LoVo (cell line): ENCODE data around the gene ANGPT4.

Experiments
- DNase-seq: peaks from one replicate; pipeline ENCODE4 v3.0.0-alpha.2; 2016; ENCODE audit warnings: low spot score

Gene ANGPT4, protein sequence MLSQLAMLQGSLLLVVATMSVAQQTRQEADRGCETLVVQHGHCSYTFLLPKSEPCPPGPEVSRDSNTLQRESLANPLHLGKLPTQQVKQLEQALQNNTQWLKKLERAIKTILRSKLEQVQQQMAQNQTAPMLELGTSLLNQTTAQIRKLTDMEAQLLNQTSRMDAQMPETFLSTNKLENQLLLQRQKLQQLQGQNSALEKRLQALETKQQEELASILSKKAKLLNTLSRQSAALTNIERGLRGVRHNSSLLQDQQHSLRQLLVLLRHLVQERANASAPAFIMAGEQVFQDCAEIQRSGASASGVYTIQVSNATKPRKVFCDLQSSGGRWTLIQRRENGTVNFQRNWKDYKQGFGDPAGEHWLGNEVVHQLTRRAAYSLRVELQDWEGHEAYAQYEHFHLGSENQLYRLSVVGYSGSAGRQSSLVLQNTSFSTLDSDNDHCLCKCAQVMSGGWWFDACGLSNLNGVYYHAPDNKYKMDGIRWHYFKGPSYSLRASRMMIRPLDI

DNA sequence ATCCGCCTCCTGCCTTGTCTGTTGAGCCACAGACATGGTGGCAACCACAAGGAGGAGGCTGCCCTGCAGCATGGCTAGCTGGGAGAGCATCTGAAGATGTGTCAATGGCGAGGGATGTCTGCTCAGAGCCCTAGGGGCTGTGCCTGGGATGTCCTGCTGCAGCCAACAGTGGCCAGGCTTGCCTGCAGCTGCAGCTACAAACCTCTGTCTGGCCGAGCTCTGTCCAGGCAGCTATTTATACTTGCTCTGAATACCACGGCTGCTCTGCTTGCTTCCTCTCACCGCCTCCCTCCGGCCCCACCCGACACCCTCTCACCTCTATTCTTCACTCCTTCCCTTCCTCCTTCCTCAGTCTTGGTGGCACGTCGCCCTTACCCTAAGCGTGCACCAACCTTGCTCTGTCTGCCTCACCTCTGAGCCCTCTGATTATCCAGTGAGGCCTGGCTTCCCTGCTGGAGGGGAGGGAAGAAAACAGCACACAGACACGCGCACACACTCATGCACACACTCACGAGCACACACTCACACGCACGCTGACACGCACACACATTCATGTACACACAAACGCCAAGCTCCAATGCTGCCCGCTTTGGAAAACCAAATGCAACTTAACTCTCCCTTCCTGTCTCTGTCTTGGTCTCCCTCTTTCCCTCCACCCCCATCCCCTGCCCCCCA lies at the start of gene ANGPT4:
Gene ANGPT4, minus strand, starts transcription at position 210 of the 675 bp plus-strand sequence. Its CDS starts 120 bp downstream, at position 90.
- no peak for DNase-seq

DNA sequence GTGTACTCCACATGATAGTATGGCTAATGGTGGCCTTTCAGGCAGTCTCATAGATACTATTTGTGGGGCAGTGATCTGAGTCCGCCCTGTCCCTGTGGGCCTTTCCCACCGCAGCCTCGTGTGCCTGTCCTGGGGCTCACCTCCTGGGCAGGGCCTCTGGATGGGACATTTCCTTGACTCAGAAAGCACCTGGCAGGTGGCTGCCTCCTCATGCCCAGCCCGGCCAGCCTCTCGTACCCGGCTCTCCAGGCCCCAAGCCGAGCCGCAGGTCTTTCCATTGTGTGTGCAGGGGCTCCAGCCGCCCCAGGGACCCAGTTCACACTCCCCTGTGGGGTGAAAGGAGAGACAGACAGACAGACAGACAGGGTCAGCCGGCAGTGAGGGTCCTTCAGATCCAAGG lies 47.7 kb upstream of the ANGPT4 start:
- DNase-seq = no peak

DNA sequence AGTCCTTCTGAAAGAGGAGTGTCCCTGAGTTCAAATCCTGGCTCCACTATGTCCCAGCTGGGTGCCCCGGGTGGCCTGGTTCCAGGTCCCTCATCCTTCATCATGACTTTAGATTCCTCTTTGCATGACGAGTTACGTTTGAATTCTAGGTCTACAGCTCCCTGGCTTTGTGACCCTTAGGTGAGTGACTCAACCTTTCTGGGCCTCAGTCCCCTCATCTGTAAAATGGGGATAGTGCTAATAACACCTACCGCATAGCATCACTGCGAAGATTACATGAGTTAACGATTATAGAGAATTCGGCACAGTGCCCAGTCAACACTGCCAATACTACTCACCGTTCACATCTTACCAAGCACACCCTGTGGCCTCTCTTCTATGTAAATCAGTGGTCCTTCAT lies 46.5 kb upstream of the ANGPT4 start:
- no peak for DNase-seq

DNA sequence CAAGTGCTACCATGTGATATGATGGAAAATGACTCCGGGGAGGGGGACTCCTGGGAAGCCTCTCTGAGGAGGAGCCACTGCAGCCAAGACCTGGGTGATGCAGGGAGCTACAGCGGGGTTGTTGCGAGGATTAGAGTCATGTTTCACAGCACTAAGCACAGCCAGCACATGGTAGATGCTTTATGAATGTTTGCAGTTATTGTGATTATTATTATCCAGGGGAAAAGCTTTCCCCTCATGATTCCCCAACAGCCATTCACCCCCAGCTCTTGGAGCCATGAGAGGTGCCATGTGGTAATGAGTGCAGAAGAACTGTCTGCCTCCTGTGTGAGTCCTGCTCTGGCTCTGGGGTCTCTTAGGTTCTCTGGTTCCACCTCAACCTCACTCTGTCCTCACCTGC lies 46.1 kb upstream of the ANGPT4 start:
- no peak for DNase-seq

DNA sequence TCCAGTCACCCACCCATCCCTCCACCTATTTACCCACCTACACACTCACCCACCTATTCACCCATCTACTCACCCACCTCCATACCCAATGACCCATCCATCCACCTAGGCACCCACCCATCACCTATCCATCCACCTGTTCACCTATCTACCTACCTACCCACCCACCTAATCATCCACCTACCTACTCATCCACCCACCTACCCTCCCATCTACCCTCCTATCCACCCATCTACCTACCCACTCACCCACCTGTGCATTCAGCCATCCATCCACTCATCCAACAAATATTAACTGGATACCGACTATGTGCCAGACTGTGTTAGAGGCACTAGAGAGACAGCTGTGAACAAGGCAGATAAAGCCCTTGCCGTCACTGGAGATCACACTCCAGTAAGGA lies 45.6 kb upstream of the ANGPT4 start:
- DNase-seq = no peak

DNA sequence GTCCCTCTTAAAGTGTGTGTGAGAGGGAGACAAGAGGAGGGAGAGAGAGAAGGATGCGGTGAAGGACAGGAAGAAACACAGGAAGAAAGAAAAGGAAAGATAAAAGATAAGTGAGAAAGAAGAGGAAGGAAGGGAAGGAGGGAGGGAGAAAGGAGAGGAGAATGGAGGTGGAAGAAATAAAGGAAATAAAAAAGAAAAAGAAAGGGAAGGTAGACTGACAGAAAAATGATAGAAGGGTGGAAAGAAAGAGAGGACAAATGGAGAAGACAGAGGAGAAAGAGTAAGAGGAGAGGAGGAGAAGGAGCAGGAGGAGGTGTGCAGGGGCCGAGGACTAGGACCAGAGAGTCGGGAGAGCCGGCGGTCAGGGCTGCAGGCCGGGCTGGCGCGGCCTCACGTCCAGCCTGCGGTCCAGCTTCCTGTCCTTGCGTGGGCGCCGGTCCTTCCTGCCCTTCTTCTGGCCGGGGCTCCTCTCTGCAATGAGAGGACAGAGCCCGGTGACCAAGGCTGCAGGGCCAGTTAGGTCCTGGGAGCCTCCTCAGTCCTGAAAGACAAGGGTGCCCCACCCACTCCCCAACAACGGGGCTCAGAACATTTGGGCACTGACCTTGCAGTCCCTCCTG lies 44.0 kb upstream of the ANGPT4 start:
- no peak for DNase-seq

DNA sequence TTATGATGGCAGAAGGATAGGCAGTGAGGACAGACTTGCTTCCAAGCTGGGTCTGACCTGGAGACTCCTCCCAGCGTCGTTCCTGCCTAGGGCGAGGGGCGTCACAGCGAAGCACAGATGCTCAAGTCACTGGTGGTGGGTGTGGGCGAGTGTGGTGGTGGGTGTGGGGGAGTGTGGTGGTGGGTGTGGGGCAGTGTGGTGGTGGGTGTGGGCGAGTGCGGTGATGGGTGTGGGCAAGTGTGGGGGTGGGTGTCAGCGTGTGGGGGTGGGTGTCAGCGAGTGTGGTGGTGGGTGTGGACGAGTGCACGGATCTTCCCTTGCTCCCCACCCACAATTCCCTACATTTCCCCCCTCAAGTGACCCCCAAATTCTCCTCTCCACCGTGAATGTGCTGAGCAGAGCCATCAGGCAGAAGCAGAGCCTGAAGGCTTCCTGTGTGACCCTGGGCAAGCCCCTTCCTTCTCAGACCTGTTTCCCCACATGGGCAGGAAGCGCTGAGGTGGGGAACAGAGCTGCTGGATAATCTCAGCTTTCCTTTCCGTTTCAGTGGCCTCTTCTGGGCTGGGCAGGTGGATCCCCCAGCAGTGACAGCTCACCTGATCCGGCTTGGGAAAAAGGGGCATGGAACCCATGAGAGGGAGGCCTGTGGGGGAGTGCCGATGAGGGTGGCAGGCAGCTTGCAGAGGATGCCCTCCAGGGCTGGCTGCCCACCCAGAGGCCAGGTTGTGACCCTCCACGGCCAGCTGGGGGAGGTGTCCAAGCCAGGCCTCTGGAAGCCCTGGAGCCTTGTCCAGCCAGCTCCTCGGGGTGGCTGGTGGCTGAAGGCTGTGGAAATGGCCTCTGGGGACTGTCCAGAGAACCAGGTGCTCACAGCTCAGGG lies 43.0 kb upstream of the ANGPT4 start:
- no peak for DNase-seq

DNA sequence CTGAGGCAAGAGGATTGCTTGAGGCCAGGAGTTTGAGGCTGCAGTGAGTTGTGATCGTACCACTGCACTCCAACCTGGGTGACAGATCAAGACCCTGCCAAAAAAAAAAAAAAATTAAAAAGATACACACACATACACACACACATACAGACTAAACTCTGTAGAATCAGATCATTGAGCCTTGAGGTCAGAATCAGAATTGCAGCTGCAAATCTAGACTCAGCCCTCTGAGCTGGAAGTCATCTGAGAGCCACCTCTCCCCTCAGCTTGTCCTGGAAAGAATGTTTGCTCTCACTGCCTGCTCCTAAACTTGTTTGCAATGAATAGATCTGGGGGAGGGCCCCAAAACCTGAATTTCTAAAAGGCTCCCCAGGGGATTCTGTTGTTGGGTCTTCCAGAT lies 41.4 kb upstream of the ANGPT4 start:
- DNase-seq = no peak

DNA sequence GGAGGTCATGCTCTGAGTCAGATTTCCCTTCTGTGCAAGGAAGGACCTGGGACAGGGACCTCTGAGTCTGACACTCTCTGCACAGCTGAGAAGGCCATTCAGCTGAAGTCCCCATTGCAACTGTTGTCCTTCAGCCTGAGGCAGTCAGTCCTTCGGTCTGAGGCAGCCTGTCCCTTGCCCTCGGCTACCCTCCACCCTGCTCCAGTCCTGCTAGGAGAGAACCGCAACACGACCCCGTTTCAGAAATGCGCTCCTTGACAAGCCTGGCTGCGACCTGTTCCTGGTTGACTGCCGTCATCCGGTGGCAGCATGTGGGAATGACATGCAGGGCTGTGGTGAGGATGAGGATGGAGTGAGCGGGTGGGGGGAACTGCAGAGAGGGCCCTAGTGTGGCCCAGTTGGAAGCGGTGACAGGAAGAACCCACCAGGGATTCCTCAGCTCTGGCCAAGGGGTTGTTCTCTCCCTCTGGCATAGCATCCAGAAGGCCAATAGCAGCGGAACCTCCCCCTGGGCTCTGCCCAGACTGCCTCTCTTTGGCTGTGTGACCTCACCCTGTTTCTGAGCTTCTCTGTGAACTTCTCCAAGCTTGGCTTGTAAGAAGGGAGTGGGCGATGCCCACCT lies 40.3 kb upstream of the ANGPT4 start:
- DNase-seq = peak; percentile 57

DNA sequence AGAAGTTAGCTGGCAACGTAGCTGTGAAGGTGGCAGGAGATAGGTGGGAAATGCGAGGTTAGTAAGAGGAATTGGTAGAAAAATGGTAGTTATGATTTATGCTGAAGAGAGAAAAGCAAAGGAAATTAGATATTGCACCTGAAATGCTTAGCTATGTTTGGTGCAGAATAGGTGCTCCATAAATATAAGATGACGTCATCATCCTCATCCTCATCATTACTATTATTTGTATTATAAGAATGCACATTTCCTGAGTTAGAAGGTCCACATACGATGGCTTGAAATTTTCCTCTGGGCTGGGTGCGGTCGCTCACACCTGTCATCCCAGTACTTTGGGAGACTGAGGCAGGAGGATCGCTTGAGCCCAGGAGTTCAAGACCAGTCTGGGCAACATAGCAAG lies 39.5 kb upstream of the ANGPT4 start:
- DNase-seq = no peak

DNA sequence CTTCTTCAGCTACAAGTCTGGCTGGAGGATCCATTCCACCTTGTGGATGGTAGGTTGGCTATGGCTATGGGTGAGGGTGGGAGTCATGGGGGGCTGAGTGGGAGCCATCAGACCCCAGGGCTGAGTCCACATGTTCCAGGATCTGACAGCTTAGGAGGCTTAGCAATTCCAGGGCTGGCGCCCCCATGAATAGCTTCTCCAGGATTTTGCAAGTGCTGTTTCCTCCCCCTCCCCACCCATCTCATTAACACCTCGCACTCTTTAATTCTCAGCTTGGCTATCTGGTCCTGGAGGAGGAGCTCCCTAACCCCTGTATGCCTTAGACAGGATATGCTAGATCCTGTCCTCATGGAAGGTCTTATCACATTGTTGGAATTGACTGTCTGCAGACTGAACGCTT lies 39.0 kb upstream of the ANGPT4 start:
- DNase-seq = no peak

DNA sequence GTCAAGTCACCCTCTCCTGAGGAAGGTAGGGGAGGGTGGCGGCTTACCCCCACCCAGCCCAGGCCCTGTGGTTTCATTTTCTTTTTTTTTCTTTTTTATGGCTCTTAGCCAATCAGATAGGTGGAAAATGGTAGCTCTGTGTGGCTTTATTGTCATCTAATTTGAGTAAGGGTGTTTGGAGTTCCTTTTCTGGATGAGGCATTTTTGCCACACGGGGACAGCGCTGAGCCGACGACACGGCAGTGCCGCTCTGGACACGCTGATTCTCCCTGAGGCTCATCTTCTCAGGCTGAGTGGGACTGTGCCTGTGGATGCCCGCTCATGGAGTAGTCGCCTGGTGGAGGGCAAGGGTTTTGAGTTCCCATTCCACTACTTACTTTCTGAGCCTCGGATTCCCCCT lies 37.6 kb upstream of the ANGPT4 start:
- DNase-seq = peak; percentile 8

DNA sequence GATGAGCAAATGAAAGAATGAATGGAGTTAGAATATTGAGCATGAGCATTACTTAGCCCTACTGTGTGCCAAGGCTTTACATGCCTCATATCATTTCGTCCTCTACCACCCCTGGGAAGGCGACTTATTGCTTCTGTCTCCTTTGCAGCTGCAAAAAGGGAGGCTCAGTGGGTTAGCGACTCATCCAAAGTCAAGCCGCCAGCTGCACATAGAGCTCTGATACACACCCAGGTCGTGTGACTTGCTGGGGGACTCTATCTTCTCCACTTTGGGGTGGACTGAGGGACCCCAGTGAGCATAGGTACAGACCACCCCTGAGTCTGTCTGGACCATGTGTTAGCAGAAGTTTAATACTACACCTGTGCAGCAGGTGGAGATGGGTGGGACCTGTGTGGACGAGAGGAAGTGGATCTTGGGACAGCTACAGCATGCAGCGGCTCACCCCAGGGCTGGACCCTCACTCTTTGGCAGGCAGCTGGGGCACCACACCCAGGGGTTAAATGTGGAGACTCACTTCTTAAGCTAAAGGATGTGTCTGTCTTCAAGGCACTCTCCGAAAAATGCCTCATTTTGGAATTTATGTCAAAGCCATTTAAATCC lies 36.2 kb upstream of the ANGPT4 start:
- DNase-seq = no peak

DNA sequence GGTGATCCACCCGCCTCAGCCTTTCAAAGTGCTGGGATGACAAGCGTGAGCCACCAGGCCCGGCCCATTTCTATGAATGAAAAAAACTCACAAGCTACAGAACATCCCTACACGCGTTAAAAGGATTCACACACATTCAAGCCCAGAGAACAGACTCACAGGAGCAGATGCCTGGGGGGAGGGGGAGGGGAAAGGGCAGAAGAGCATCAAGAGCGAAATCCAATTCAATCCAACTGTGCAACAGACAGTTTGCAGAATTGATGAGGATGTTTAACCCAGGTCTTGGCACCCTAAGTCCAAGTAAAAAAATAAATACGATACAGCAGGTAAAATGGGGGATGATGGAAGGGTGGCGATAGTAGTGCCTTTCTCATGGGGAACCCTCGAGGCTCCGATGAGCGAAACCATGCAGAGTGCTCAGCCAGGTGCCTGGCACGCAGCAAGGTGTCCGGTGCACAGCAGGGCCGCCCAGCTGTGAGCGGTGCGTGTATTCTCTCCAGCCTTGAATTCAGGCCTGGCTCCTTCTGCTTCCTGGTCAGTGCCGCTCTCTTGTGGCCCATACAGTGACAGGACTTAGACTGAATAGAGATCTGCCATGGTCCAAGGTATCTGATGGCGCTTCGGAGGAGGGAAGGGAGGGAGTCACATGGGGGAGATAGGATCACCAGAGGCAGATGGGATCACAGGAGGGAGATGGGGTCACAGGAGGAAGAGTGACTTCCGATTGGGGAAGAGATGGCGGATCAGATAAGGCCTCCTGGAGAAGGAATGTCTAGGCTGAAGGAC lies 35.4 kb upstream of the ANGPT4 start:
- DNase-seq = no peak

DNA sequence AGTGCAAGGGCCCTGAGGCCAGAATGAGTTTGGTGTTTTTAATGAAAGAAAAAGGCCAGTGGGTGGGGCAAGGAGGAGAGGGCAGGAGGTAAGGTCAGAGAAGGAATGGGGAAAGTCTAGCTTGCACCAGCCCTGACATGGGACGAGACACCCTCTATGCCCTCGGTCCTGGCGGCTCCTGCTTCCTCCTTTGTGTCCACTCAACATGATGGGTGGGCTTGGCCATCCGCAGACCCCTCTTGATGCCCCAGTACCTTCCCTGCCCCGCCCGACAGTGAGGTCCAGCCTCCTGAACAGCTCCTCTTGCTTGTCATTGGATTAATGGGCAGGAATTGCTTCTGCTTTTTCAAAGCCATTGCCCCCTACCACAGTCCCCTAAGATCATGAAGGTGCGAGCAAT lies 33.6 kb upstream of the ANGPT4 start:
- DNase-seq = no peak

DNA sequence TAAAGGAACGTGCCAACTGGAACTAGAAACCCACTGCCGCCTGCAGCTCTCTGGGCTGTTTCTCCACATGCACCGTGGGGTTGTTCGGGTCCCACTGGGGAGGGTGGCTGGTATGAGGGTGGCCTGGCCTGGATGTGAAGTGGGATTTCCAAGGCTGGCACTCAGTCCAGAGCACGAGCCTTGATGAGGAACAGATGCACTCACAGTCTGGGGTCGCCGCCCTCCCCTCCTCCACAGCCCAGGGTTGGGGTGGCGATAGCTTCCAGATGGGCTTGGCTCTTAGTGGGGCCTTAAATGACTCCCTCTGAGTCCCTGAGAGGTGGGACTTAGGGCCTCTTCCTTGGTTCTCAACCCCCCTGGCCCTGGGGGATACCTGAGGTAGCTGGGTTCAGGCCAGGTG lies 30.7 kb upstream of the ANGPT4 start:
- no peak for DNase-seq

DNA sequence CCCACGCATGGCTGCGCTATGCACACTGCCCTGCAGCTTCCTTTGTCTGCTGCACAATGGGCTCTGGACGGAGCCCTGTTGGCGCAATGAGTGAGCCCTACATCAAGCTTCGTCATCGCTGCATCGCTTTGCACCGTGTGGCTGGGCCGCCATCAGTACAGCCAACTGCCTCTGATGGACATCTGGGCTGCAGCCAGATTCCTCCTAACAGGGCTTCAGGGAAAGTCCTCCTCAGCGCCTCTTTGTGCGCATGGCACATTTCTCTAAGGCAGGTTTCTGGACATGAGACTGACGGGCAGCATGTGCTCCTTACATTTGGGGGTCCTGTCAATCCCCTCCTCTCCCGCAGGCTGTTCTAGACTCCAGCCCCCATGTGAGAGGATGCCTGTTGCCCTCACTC lies 29.7 kb upstream of the ANGPT4 start:
- no peak for DNase-seq

DNA sequence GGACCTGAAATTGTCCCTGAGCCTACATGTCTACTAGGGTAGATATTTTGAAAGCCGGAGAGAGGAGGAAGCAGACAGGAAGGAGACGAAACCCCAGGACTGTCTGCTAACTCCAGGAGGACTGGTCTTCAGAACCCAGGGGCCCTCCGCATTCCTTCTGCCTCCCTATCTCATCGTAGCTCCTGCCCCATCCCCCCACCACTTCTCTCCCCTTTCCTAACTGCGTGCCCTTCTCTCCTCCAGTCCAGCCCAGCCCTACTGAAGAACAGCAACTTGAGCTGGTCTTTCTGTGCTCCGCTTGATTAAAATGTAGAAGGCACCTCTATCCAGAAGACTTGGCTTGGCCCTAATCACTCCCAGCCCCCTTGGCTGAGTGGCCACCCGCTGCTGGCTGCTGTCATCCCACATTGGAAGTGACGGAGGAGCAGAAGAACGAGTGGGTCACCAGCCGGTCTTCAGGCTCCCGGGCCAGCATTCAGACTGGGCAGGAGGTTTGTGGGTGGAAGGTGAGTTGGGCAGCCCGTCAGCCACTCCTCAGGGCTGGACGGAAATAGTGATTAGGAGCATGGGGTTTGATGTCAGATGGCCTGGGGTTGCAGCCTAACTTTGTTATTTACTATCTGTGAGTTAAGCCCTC lies 28.8 kb upstream of the ANGPT4 start:
- DNase-seq = no peak

DNA sequence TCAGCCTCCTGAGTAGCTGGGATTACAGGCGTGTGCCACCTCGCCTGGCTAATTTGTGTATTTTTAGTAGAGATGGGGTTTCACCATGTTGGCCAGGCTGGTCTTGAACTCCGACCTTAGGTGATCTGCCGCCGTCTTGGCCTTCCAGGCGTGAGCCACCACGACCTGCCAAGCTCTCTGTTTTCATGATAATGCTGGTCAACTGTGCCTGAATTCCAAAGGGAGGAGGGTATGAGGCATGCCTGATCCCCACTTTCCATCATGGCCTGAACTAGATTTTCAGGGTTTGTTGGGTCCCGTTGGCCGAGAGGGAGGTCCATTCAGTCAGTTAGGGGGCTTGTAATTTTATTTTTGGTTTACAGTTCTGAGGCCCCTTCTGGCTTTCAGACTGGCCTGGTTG lies 28.0 kb upstream of the ANGPT4 start:
- no peak for DNase-seq

DNA sequence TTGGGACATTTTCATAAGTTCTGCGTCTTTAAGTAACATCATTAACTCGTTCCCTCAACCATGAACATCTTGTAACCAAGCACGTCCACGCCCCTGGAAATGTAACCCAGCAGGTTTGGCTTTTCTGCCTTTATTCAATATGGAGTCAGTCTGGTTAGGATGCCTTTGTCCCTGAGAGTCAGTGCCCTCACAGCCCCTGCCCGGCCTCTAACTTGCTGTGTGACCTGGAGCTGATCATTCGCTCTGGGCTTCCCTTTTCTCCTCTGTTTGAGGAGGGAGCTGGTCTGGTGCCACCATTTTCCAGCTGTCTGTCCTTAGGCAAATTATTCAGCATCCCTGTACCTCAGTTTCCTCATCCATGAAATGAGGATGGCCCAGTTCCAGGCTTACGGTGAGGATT lies 26.5 kb upstream of the ANGPT4 start:
- no peak for DNase-seq
